Activated CD4-positive, alpha-beta T cell treated with anti-CD3 and anti-CD28 coated beads, Interleukin-2, amount 10 ng/mL, durations not matched to agents 7 days and 5 days (primary cell): Measurements from ENCODE around the gene HHIP. TPM values are rescaled to one million over a fixed set of nuclear protein-coding genes. Genes with fewer than 3 reads are reported as not detected.

Experiments used
- CTCF ChIA-PET: fragments of 350-600 bp; sonication (Branson Sonifier 250); formaldehyde crosslinking; loops from one replicate; lab custom pipeline; 2021; ENCODE audit warnings: antibody characterized with exemption; lab: Charles Lee
- POLR2A ChIA-PET: fragments of 350-600 bp; sonication (Branson Sonifier 250); formaldehyde crosslinking; loops from one replicate; lab custom pipeline; 2021; ENCODE audit warnings: antibody characterized with exemption; lab: Charles Lee
- DNase-seq: peaks from one replicate; pipeline ENCODE4 v3.0.0-alpha.2; 2020
- H3K27ac Mint-ChIP-seq: one replicate; pipeline ENCODE4 v1.8.0; 2021; ENCODE audit warnings: mild to moderate bottlenecking, moderate library complexity, mixed read lengths
- H3K27me3 Mint-ChIP-seq: one replicate; pipeline ENCODE4 v1.8.0; 2021; ENCODE audit warnings: mixed read lengths
- H3K36me3 Mint-ChIP-seq: one replicate; pipeline ENCODE4 v1.8.0; 2021; ENCODE audit warnings: low read depth, mixed read lengths
- H3K4me1 Mint-ChIP-seq: one replicate; pipeline ENCODE4 v1.8.0; 2021; ENCODE audit warnings: mixed read lengths
- H3K4me3 Mint-ChIP-seq: one replicate; pipeline ENCODE4 v1.8.0; 2021; ENCODE audit warnings: mild to moderate bottlenecking, moderate library complexity, mixed read lengths
- H3K9me3 Mint-ChIP-seq: one replicate; pipeline ENCODE4 v1.8.0; 2021; ENCODE audit warnings: mixed read lengths
- total RNA-seq, 2 experiments: library from RNA; stranded (reverse); gene quantifications; one replicate each; pipeline ENCODE4 v1.2.3, GENCODE V29; 2021

The HHIP gene
- total RNA-seq, 2 experiments from 2014 or later = not detected

- Mint-ChIP-seq H3K9me3 (no peaks in the 10 kb centered on the region), H3K4me3 (no peak overlapping the region), H3K27me3 (no peaks in the 10 kb centered on the region), H3K4me1 (no peaks in the 10 kb centered on the region), H3K27ac (no peak overlapping the region), H3K36me3 (no peaks in the 10 kb centered on the region)
- ChIA-PET POLR2A (no interaction called here), CTCF (no interaction called here)
- DNase-seq = no peak
Observed at GRCh38 chr4:144716778-144717177, 70.8 kb downstream of the HHIP start.

- ChIA-PET POLR2A (no interaction called here), CTCF (no interaction called here)
- H3K27ac Mint-ChIP-seq = no peak overlapping the region
- no peaks in the 10 kb centered on the region for H3K27me3 Mint-ChIP-seq
- no peak for DNase-seq
- H3K4me1 Mint-ChIP-seq = no peaks in the 10 kb centered on the region
- no peak overlapping the region for H3K4me3 Mint-ChIP-seq
- H3K9me3 Mint-ChIP-seq = no peaks in the 10 kb centered on the region
- no peaks in the 10 kb centered on the region for H3K36me3 Mint-ChIP-seq
Observed at GRCh38 chr4:144718958-144719512, 73.1 kb downstream of the HHIP start.

GRCh38 chr4:144720491-144720890, 74.5 kb downstream of the HHIP start:
- CTCF ChIA-PET = no interaction called here
- no peak overlapping the region for H3K4me3 Mint-ChIP-seq
- no peaks in the 10 kb centered on the region for H3K27me3 Mint-ChIP-seq
- no peaks in the 10 kb centered on the region for H3K4me1 Mint-ChIP-seq
- no peak overlapping the region for H3K27ac Mint-ChIP-seq
- DNase-seq = no peak
- POLR2A ChIA-PET = no interaction called here
- H3K9me3 Mint-ChIP-seq = no peaks in the 10 kb centered on the region
- no peaks in the 10 kb centered on the region for H3K36me3 Mint-ChIP-seq

- POLR2A ChIA-PET = no interaction called here
- no peaks in the 10 kb centered on the region for H3K4me1 Mint-ChIP-seq
Observed at GRCh38 chr4:144721994-144722393, 76.0 kb downstream of the HHIP start.

GRCh38 chr4:144723471-144723870, 77.5 kb downstream of the HHIP start:
- no peaks in the 10 kb centered on the region for H3K9me3 Mint-ChIP-seq
- POLR2A ChIA-PET = no interaction called here
- H3K4me1 Mint-ChIP-seq = no peaks in the 10 kb centered on the region
- H3K4me3 Mint-ChIP-seq = no peak overlapping the region
- H3K36me3 Mint-ChIP-seq = no peaks in the 10 kb centered on the region
- DNase-seq = no peak
- no peak overlapping the region for H3K27ac Mint-ChIP-seq
- CTCF ChIA-PET = no interaction called here
- H3K27me3 Mint-ChIP-seq = peaks cover 2% of the 10 kb centered on the region

More at GRCh38 chr4:144721994-144722393, 76.0 kb downstream of the HHIP start:
- Mint-ChIP-seq H3K27ac (no peak overlapping the region), H3K9me3 (no peaks in the 10 kb centered on the region), H3K27me3 (peaks cover 2% of the 10 kb centered on the region), H3K4me3 (no peak overlapping the region), H3K36me3 (no peaks in the 10 kb centered on the region)
- no peak for DNase-seq
- CTCF ChIA-PET = no interaction called here

GRCh38 chr4:144729175-144729574, 83.2 kb downstream of the HHIP start:
- POLR2A ChIA-PET = no interaction called here
- Mint-ChIP-seq H3K4me3 (no peak overlapping the region), H3K4me1 (no peaks in the 10 kb centered on the region), H3K36me3 (no peaks in the 10 kb centered on the region), H3K27ac (no peak overlapping the region), H3K9me3 (no peaks in the 10 kb centered on the region), H3K27me3 (peaks cover 2% of the 10 kb centered on the region)
- DNase-seq = no peak
- CTCF ChIA-PET = no interaction called here

GRCh38 chr4:144732584-144733428, 86.8 kb downstream of the HHIP start:
- H3K4me3 Mint-ChIP-seq = no peak overlapping the region
- POLR2A ChIA-PET = no interaction called here
- CTCF ChIA-PET = no interaction called here
- H3K4me1 Mint-ChIP-seq = no peaks in the 10 kb centered on the region
- H3K9me3 Mint-ChIP-seq = no peaks in the 10 kb centered on the region
- H3K36me3 Mint-ChIP-seq = no peaks in the 10 kb centered on the region
- H3K27ac Mint-ChIP-seq = no peak overlapping the region
- DNase-seq = no peak
- H3K27me3 Mint-ChIP-seq = no peaks in the 10 kb centered on the region

GRCh38 chr4:144733566-144733965, 87.6 kb downstream of the HHIP start:
- Mint-ChIP-seq H3K27ac (no peak overlapping the region), H3K27me3 (no peaks in the 10 kb centered on the region), H3K36me3 (no peaks in the 10 kb centered on the region), H3K9me3 (no peaks in the 10 kb centered on the region), H3K4me1 (no peaks in the 10 kb centered on the region), H3K4me3 (no peak overlapping the region)
- DNase-seq = no peak
- ChIA-PET CTCF (no interaction called here), POLR2A (no interaction called here)

- Mint-ChIP-seq H3K27me3 (no peaks in the 10 kb centered on the region), H3K9me3 (no peaks in the 10 kb centered on the region), H3K36me3 (no peaks in the 10 kb centered on the region), H3K27ac (no peak overlapping the region), H3K4me1 (no peaks in the 10 kb centered on the region), H3K4me3 (no peak overlapping the region)
- ChIA-PET CTCF (no interaction called here), POLR2A (no interaction called here)
- DNase-seq = no peak
Observed at GRCh38 chr4:144734522-144734921, 88.6 kb downstream of the HHIP start.

- Mint-ChIP-seq H3K27me3 (no peaks in the 10 kb centered on the region), H3K36me3 (no peaks in the 10 kb centered on the region), H3K9me3 (no peaks in the 10 kb centered on the region), H3K4me3 (no peak overlapping the region), H3K4me1 (no peaks in the 10 kb centered on the region), H3K27ac (no peak overlapping the region)
- POLR2A ChIA-PET = no interaction called here
- CTCF ChIA-PET = interaction anchor here (0.7 kb wide), 1 partner anchor 75 kb away, joined by 3 read pairs; no protein-coding TSS in a partner anchor
- no peak for DNase-seq
Observed at GRCh38 chr4:144738649-144739048, 92.7 kb downstream of the HHIP start.

- H3K27me3 Mint-ChIP-seq = no peaks in the 10 kb centered on the region
- H3K9me3 Mint-ChIP-seq = no peaks in the 10 kb centered on the region
- POLR2A ChIA-PET = no interaction called here
- H3K27ac Mint-ChIP-seq = no peak overlapping the region
- DNase-seq = no peak
- CTCF ChIA-PET = no interaction called here
- no peaks in the 10 kb centered on the region for H3K36me3 Mint-ChIP-seq
- H3K4me1 Mint-ChIP-seq = no peaks in the 10 kb centered on the region
- H3K4me3 Mint-ChIP-seq = no peak overlapping the region
Observed at GRCh38 chr4:144739511-144740033, 93.6 kb downstream of the HHIP start.

GRCh38 chr4:144740316-144740715, 94.4 kb downstream of the HHIP start:
- Mint-ChIP-seq H3K27me3 (no peaks in the 10 kb centered on the region), H3K4me3 (no peak overlapping the region), H3K36me3 (no peaks in the 10 kb centered on the region), H3K4me1 (no peaks in the 10 kb centered on the region), H3K9me3 (no peaks in the 10 kb centered on the region), H3K27ac (no peak overlapping the region)
- DNase-seq = no peak
- CTCF ChIA-PET = no interaction called here
- POLR2A ChIA-PET = no interaction called here

- Mint-ChIP-seq H3K27ac (no peak overlapping the region), H3K9me3 (no peaks in the 10 kb centered on the region), H3K27me3 (no peaks in the 10 kb centered on the region), H3K4me3 (no peak overlapping the region), H3K36me3 (no peaks in the 10 kb centered on the region), H3K4me1 (no peaks in the 10 kb centered on the region)
- CTCF ChIA-PET = no interaction called here
- POLR2A ChIA-PET = no interaction called here
- no peak for DNase-seq
Observed at GRCh38 chr4:144748814-144749555, 103.0 kb downstream of the HHIP start.
